HG03064 (cell line): Measurements from ENCODE around the gene PSMB9.

Experiments used
- ATAC-seq: cut with Tn5 transposase; IDR thresholded peaks from one replicate; pipeline ENCODE4 v1.9.1; 2021; ENCODE audit warnings: low read depth; ENCODE audit not compliant: unreplicated experiment

PSMB9 gene

GRCh38 chr6:32894085-32895005 is 40.4 kb downstream of the PSMB9 start:
- peak; percentile 82 for ATAC-seq

- ATAC-seq = no peak
These were observed 41.0 kb downstream of the PSMB9 start for GRCh38 chr6:32895006-32895345.

DNA sequence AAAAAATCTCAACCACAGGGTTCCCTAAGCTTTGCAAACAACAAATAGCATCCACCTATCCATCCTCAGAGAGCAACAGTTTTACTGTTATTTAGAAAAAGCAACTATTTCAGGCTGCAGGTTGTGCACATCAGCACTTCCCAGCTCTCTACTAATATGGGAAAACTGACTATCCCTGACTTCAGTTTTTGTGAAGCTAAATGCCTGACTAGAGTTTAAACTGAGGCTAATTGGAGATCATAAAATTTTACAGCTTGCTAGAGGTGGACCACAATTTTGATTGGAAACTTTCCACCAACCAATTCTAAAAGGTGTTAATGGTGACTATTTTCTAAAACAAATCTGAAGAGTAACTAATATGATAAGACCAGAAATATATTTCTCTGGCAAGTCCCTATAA is 50.0 kb downstream of the PSMB9 start:
- ATAC-seq = no peak

DNA sequence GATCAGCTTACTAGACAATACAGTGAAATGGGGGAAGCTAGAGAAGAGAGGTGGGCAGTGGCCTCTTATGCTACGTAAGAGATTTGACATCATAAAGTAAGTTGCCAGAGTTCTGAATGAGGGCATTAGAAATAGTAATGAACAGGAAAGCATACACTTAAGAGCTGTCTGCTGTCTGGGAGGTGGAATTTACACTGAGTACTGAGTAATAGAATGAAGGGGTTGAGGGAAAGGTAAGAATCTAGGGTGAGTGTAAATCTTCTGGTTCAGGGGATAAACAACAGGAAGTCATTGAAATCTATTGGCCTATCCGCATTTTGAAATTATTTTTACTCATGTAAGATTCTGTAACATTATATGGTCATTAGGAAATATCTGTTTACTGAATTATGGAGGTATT is 51.1 kb downstream of the PSMB9 start:
- no peak for ATAC-seq

- ATAC-seq = no peak
These were observed 52.5 kb downstream of the PSMB9 start for GRCh38 chr6:32906539-32906938.

DNA sequence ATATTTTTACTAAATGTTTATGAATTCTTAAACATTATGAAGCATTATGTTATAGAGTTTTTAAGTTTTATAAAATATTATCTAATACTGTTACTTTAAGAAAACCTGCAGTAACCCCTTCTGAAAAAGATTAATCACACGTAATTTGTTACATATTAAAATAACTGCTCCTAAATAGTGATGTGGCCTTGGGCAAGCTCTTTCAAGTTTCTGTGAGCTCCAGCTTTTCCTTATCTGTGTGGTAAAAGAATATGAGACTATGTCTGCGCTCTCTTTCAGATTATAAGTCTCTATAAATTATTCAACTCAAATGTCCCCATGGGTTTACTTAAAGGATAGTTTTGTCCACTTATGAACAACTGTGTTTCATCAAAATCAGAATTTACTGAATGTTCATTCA is 54.9 kb downstream of the PSMB9 start:
- no peak for ATAC-seq
